K562 (cell line): ENCODE data around the gene TRMU. TPM values are rescaled to one million over a fixed set of nuclear protein-coding genes. Genes with fewer than 3 reads are reported as not detected.

Experiments used
- ATAC-seq: fragments of 200-7000 bp; cut with Tn5 transposase; 3 replicates; pipeline ENCODE4 v1.9.1; 2020; ENCODE audit warnings: moderate library complexity
- BruUV-seq: library from RNA; stranded (reverse); fragments of 400-500 nt; replicated peaks from 2 replicates; lab custom pipeline; 2021; lab: Mats Ljungman, UMichigan
- CTCF ChIA-PET: fragments of 300-600 bp; formaldehyde crosslinking; extraction: SDS; loops from one replicate; lab custom pipeline; 2021; ENCODE audit warnings: low intra/inter-chr PET ratio; lab: Yijun Ruan, JAX
- POLR2A ChIA-PET: fragments of 300-600, 350-650 bp; sonication (Branson Sonifier 250); formaldehyde crosslinking; extraction: SDS; loops from one replicate; lab custom pipeline; 2021; ENCODE audit warnings: antibody characterized with exemption, inconsistent platforms; lab: Yijun Ruan, JAX
- DNase-seq, 4 experiments: peaks; one replicate each; pipeline versions ENCODE4 v3.0.0 to v3.0.0-alpha.2; 2011 to 2018; ENCODE audit warnings: low spot score in 3 of 4, mixed read lengths in 3 of 4; ENCODE audit errors: extremely low read depth in 1 of 4
- FAIRE-seq: peaks from 2 replicates; lab custom pipeline; 2011; peaks lifted over from hg19 to GRCh38; lab: Jason Lieb, UNC
- H2AFZ ChIP-seq: 2 replicates; pipeline ENCODE4 v1.6.0; 2011; ENCODE audit warnings: low read depth, low read length, control low read depth, inconsistent platforms
- H3K27ac ChIP-seq: fragments of 200-600 bp; 3 replicates; pipeline ENCODE4 v1.8.0; 2011; ENCODE audit warnings: low read depth, mild to moderate bottlenecking, control low read depth, inconsistent platforms, low read length, moderate library complexity, mixed read lengths; ENCODE audit errors: extremely low read depth
- H3K27me3 ChIP-seq, 2 experiments: fragments of 300-600 bp in 1 of 2; 2 replicates in 1 of 2; 3 replicates in 1 of 2; pipeline versions ENCODE4 v1.6.0 to v1.8.0; 2011; ENCODE audit warnings: inconsistent platforms in 2 of 2, low read length in 2 of 2, mild to moderate bottlenecking in 1 of 2, mixed read lengths in 1 of 2, moderate library complexity in 1 of 2; ENCODE audit not compliant: control insufficient read depth in 2 of 2, insufficient read depth in 2 of 2
- H3K36me3 ChIP-seq: fragments of 300-600 bp; 3 replicates; pipeline ENCODE4 v1.8.0; 2011; ENCODE audit warnings: mild to moderate bottlenecking, low read length, inconsistent platforms; ENCODE audit not compliant: control insufficient read depth, insufficient read depth
- H3K4me1 ChIP-seq, 2 experiments: fragments of 200-600 bp in 1 of 2; replicated peaks in 1 of 2; 2 replicates in 1 of 2; 3 replicates in 1 of 2; pipeline versions ENCODE4 v1.5.1 to v1.8.0; 2011; ENCODE audit warnings: inconsistent platforms in 2 of 2, low read length in 2 of 2, mild to moderate bottlenecking in 1 of 2, mixed read lengths in 1 of 2, moderate library complexity in 1 of 2; ENCODE audit not compliant: control insufficient read depth in 2 of 2, insufficient read depth in 2 of 2
- H3K4me2 ChIP-seq: 2 replicates; pipeline ENCODE4 v1.6.1; 2011; ENCODE audit warnings: low read length, control low read depth, inconsistent platforms, mixed read lengths; ENCODE audit not compliant: insufficient read depth
- H3K4me3 ChIP-seq: fragments of 200-600 bp; sonication (generic), shearing (Covaris generic); 2 replicates; pipeline ENCODE4 v1.5.1; 2016; ENCODE audit warnings: control low read depth, inconsistent platforms
- H3K79me2 ChIP-seq: fragments of 200-600 bp; 3 replicates; pipeline ENCODE4 v1.8.0; 2011; ENCODE audit warnings: low read length, inconsistent platforms; ENCODE audit not compliant: control insufficient read depth, insufficient read depth
- H3K9ac ChIP-seq, 2 experiments: 2 replicates each; pipeline versions ENCODE4 v1.6.0 to v1.6.1; 2011; ENCODE audit warnings: low read depth in 2 of 2, low read length in 2 of 2, control low read depth in 1 of 2, inconsistent platforms in 1 of 2, mild to moderate bottlenecking in 1 of 2, mixed read lengths in 1 of 2; ENCODE audit not compliant: insufficient read depth in 1 of 2
- H3K9me1 ChIP-seq: one replicate; pipeline ENCODE4 v1.6.0; 2011; ENCODE audit warnings: inconsistent platforms, mild to moderate bottlenecking, low read length, moderate library complexity; ENCODE audit not compliant: control insufficient read depth, insufficient read depth
- H3K9me3 ChIP-seq: replicated peaks from 2 replicates; pipeline ENCODE4 v1.5.1; 2011; ENCODE audit warnings: low read depth, low read length, inconsistent platforms; ENCODE audit not compliant: control insufficient read depth, insufficient read depth
- H4K20me1 ChIP-seq: replicated peaks from 2 replicates; pipeline ENCODE4 v1.6.1; 2011; ENCODE audit warnings: low read length, inconsistent platforms, mixed read lengths; ENCODE audit not compliant: control insufficient read depth, insufficient read depth
- ARID2 ChIP-seq: fragments of 450-650 bp; IDR thresholded peaks from 2 replicates; pipeline ENCODE4 v1.6.1; 2017; ENCODE audit warnings: antibody characterized with exemption, mild to moderate bottlenecking
- PHB2 ChIP-seq: fragments of 450-650 bp; IDR thresholded peaks from 2 replicates; pipeline ENCODE4 v1.6.1; 2017; ENCODE audit warnings: low read depth
- SRF ChIP-seq, 2 experiments: fragments of 250-450, 450-650 bp in 1 of 2; sonication (Bioruptor Pico) in 1 of 2; sonication (generic) in 1 of 2; formaldehyde crosslinking; IDR thresholded peaks; 2 replicates each; pipeline versions ENCODE4 v1.5.0 to v1.5.1; 2020 to 2022; ENCODE audit warnings: mild to moderate bottlenecking in 1 of 2, missing genetic modification reagents in 1 of 2
- TEAD2 ChIP-seq: fragments of 450-650 bp; IDR thresholded peaks from 2 replicates; pipeline ENCODE4 v1.6.1; 2016; ENCODE audit warnings: missing genetic modification characterization, control low read depth, missing compliant biosample characterization
- U2AF2 ChIP-seq: fragments of 200-400 bp; formaldehyde crosslinking; optimal IDR thresholded peaks from 2 replicates; pipeline ENCODE3; 2017; ENCODE audit warnings: low read depth, mild to moderate bottlenecking, low read length
- ZNF75A ChIP-seq: fragments of 450-650 bp; formaldehyde crosslinking; IDR thresholded peaks from 2 replicates; pipeline ENCODE4 v1.4.0; 2020; ENCODE audit warnings: mild to moderate bottlenecking
- WGBS: fragments of 100-300 bp; shearing (Covaris generic); methylation state at CpG from one replicate; pipeline ENCODE4 v1.1.6; 2016; ENCODE audit warnings: low coverage, mixed read lengths; ENCODE audit not compliant: insufficient coverage; ENCODE audit errors: missing lambda C conversion rate; 5-methylcytosine and 5-hydroxymethylcytosine counted together
- in situ Hi-C: fragments of 300-500 bp; cut with MboI; formaldehyde crosslinking; loops from 4 replicates; pipeline ENCODE4 v1.15.0; 2018; ENCODE audit warnings: inconsistent platforms, mixed read lengths
- intact Hi-C: fragments of 100-400 bp; cut with micrococcal nuclease; formaldehyde crosslinking; loops from 2 replicates; pipeline ENCODE4 v1.14.2; 2022
- polyA plus RNA-seq, 8 experiments: library from polyadenylated mRNA; depleted of rRNA in 4 of 8; stranded (reverse) in 5 of 8; unstranded in 3 of 8; fragments of >200 nt; fragmentation: Nextera tagmentation in 2 of 8; fragmentation: Illumina TruSeq in 1 of 8; extraction: Ambion mirVana in 2 of 8; extraction: Trizol in 1 of 8; gene quantifications; 2 replicates each; pipeline versions ENCODE4 v1.2.1 to v1.2.3, GENCODE V29; 2011 to 2014; ENCODE audit warnings: inconsistent platforms in 1 of 8, missing spikeins in 1 of 8
- total RNA-seq, 7 experiments: library from RNA; depleted of rRNA in 6 of 7; stranded (reverse); fragments of >200 nt in 6 of 7; fragmentation: Illumina TruSeq in 2 of 7; extraction: Trizol in 2 of 7; gene quantifications; 2 replicates each; pipeline versions ENCODE4 v1.2.1 to v1.2.3, GENCODE V29; 2011 to 2021; ENCODE audit warnings: low replicate concordance in 1 of 7
- TF ChIP-seq, protein P1 (sequence below): fragments of 250-450 bp; sonication (Bioruptor Pico); IDR thresholded peaks from 2 replicates; pipeline ENCODE4 v1.5.0; 2022; ENCODE audit warnings: mild to moderate bottlenecking
- TF ChIP-seq, protein P2 (sequence below): sonication (generic); IDR thresholded peaks from 2 replicates; pipeline ENCODE4 v1.6.1; 2016
- TF ChIP-seq, protein P3 (sequence below): fragments of 250-450 bp; sonication (Bioruptor Pico); IDR thresholded peaks from 2 replicates; pipeline ENCODE4 v1.4.0; 2020; ENCODE audit warnings: borderline replicate concordance
- TF ChIP-seq, protein P4 (sequence below): sonication (generic); formaldehyde crosslinking; IDR thresholded peaks from 2 replicates; pipeline ENCODE4 v1.8.1; 2022; ENCODE audit warnings: missing genetic modification reagents

The TRMU gene
- total and polyA plus RNA-seq, 9 of the 15 experiments (the other 6 are each of a cell fraction or from before 2014, with no cell fraction given) = 2.3 to 49.9 (median 35.3) TPM

DNA sequence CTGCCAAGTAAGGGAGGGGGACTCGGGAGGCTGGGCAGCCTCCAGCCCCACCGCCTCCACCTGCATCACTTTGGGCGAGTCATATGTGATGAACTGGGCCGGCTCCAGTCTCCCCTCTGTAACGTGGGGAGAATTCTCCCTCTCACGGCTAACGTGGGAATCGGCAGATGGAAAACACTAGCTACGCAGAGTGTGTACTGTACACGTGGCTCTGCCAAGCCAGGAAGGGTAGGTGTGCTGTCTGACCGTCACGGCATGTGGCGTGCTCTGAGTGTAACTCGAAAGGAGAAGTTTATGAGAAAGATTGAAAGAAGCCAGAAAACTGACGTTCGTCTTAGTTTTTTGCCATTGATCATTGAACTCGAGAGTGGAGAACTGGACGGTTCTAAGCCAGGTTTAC is 13.7 kb downstream of the TRMU start:
- peaks cover 89% of the 10 kb centered on the region; the same call in 2 of the 3 replicates for H3K36me3 ChIP-seq
- DNase-seq = no peak
- H4K20me1 ChIP-seq = peaks cover 3% of the 10 kb centered on the region; the same call in 1 of the 2 replicates
- intact Hi-C loops = no loop called here
- FAIRE-seq = no peak
- 93% methylated on average over 16 of the region's 18 CpGs for WGBS
- POLR2A ChIA-PET = interaction anchor here (0.6 to 0.7 kb wide), 2 partner anchors 14 to 184 kb away, joined by 3 read pairs; partner anchors contain the start of gene TRMU
- TF ChIP-seq U2AF2 = no peak
- no peak for TF ChIP-seq SRF (CRISPR knock-in tag; IDR thresholded peaks at IDR 0.05)
- no peak for TF ChIP-seq TEAD2 (tag)
- TF ChIP-seq, all 486 proteins: peak for 0
- H3K9me3 ChIP-seq = no peaks in the 10 kb centered on the region
- no peaks in the 10 kb centered on the region for H3K27me3 ChIP-seq
- no peak overlapping the region for H3K27ac ChIP-seq
- no peak overlapping the region for H3K9ac ChIP-seq
- no peak for ATAC-seq
- H3K4me2 ChIP-seq = no peak overlapping the region
- in situ Hi-C loops = no loop called here
- no peak overlapping the region for H3K4me3 ChIP-seq
- H3K9me1 ChIP-seq = no peaks in the 10 kb centered on the region
- H3K79me2 ChIP-seq = no peaks in the 10 kb centered on the region
- BruUV-seq = no TSS peak
- H3K4me1 ChIP-seq = no peaks in the 10 kb centered on the region
- no peak overlapping the region for H2AFZ ChIP-seq
- CTCF ChIA-PET = no interaction called here

DNA sequence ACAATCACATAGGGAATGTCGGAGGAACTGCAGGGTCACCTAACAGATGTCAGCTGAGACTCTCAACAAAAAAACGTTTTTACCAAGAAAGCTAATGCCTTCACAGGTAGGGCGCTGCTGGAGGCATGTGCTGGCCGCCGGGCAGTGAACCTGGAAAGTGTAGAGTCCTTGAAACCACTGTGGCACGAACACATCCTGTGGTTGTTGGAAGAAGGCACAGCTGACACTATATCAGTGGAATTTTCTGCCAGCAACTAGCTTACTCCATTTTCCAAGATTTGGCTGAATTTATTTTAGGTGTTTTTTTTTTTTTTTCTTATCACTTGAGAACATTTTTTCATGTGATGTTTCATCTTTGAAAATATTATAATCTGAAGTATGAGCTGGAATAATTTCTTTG is 14.2 kb downstream of the TRMU start:
- H3K4me2 ChIP-seq = no peak overlapping the region
- 73% methylated on average over 6 of the region's 6 CpGs for WGBS
- POLR2A ChIA-PET = interaction anchor here (0.7 kb wide), 1 partner anchor 14 kb away, joined by 3 read pairs; the partner anchor contains the start of gene TRMU
- H3K9me1 ChIP-seq = no peaks in the 10 kb centered on the region
- H4K20me1 ChIP-seq = peaks cover 3% of the 10 kb centered on the region; the same call in 1 of the 2 replicates
- CTCF ChIA-PET = no interaction called here
- H3K27me3 ChIP-seq = no peaks in the 10 kb centered on the region
- H3K36me3 ChIP-seq = peaks cover 89% of the 10 kb centered on the region; the same call in 2 of the 3 replicates
- H3K4me1 ChIP-seq = no peaks in the 10 kb centered on the region
- no peaks in the 10 kb centered on the region for H3K9me3 ChIP-seq
- FAIRE-seq = no peak
- H3K27ac ChIP-seq = no peak overlapping the region
- H3K9ac ChIP-seq = no peak overlapping the region
- in situ Hi-C loops (no loop called here), intact Hi-C loops (no loop called here)
- H3K4me3 ChIP-seq = no peak overlapping the region
- BruUV-seq = no TSS peak
- no peaks in the 10 kb centered on the region for H3K79me2 ChIP-seq
- ATAC-seq = no peak
- no peak for DNase-seq
- H2AFZ ChIP-seq = no peak overlapping the region
- TF ChIP-seq, protein P1, sequence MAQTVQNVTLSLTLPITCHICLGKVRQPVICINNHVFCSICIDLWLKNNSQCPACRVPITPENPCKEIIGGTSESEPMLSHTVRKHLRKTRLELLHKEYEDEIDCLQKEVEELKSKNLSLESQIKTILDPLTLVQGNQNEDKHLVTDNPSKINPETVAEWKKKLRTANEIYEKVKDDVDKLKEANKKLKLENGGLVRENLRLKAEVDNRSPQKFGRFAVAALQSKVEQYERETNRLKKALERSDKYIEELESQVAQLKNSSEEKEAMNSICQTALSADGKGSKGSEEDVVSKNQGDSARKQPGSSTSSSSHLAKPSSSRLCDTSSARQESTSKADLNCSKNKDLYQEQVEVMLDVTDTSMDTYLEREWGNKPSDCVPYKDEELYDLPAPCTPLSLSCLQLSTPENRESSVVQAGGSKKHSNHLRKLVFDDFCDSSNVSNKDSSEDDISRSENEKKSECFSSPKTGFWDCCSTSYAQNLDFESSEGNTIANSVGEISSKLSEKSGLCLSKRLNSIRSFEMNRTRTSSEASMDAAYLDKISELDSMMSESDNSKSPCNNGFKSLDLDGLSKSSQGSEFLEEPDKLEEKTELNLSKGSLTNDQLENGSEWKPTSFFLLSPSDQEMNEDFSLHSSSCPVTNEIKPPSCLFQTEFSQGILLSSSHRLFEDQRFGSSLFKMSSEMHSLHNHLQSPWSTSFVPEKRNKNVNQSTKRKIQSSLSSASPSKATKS = no peak
- TF ChIP-seq, protein P2, sequence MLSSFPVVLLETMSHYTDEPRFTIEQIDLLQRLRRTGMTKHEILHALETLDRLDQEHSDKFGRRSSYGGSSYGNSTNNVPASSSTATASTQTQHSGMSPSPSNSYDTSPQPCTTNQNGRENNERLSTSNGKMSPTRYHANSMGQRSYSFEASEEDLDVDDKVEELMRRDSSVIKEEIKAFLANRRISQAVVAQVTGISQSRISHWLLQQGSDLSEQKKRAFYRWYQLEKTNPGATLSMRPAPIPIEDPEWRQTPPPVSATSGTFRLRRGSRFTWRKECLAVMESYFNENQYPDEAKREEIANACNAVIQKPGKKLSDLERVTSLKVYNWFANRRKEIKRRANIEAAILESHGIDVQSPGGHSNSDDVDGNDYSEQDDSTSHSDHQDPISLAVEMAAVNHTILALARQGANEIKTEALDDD = no peak
- TF ChIP-seq ZNF75A (CRISPR knock-in tag) (no peak), PHB2 (no peak), ARID2 (no peak)
- TF ChIP-seq, protein P3, sequence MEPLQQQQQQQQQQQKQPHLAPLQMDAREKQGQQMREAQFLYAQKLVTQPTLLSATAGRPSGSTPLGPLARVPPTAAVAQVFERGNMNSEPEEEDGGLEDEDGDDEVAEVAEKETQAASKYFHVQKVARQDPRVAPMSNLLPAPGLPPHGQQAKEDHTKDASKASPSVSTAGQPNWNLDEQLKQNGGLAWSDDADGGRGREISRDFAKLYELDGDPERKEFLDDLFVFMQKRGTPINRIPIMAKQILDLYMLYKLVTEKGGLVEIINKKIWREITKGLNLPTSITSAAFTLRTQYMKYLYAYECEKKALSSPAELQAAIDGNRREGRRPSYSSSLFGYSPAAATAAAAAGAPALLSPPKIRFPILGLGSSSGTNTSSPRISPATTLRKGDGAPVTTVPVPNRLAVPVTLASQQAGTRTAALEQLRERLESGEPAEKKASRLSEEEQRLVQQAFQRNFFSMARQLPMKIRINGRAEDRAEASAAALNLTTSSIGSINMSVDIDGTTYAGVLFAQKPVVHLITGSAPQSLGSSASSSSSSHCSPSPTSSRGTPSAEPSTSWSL = no peak
- TF ChIP-seq, protein P4, sequence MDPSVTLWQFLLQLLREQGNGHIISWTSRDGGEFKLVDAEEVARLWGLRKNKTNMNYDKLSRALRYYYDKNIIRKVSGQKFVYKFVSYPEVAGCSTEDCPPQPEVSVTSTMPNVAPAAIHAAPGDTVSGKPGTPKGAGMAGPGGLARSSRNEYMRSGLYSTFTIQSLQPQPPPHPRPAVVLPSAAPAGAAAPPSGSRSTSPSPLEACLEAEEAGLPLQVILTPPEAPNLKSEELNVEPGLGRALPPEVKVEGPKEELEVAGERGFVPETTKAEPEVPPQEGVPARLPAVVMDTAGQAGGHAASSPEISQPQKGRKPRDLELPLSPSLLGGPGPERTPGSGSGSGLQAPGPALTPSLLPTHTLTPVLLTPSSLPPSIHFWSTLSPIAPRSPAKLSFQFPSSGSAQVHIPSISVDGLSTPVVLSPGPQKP (CRISPR knock-in tag) = no peak
